GM19438 (cell line): Measurements from ENCODE around the gene WDR6.

Source experiments
- ATAC-seq: cut with Tn5 transposase; IDR thresholded peaks from one replicate; pipeline ENCODE4 v1.9.1; 2021; ENCODE audit warnings: low read depth; ENCODE audit not compliant: unreplicated experiment

Gene WDR6

GRCh38 chr3:49028298-49028672, 21.1 kb downstream of the WDR6 start:
- ATAC-seq, result no peak

DNA sequence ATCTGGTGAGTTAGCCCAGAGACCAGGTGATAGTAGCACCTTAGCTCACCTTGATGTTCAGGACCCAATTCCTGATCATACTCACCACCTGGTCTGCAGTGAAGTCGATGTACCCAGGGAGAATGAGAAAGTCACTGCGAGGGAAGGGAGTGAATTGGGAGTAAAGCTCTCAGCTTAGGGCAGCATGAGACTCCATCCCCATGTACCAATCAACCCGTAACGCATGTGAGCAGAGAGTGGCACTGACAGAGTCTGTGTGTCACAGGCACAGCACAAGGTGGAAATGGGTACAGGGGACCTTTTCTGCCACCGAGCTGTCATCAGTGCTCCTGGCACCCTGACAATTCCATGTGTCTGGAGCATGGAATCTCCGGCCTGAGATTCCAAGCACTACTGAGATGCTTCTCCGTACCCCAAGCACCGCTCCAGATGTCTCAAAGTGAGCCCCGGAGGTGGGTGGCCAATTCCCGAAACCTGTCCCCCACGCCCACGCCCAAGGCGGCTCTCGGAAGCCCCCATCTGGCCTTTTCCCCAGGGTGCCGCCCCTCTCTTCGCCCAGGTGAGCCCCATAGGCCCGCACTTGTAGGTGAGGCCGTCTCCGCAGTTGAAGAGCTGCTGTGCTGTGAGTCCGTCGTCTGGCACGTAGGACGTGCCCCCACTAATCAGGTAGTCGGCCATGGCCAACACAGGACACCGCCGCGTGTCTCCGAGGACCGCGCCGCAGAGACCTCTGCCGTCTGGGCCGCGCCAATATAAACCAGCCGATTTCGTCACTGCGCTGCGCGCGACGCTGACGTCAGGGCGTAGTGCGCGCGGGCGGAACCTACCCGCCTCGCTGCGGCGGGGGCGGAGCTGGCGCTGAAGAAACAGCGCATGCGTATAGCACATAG, 21.7 kb downstream of the WDR6 start, which contains the start of gene IMPDH2:
Gene IMPDH2, minus strand, starts transcription at position 726 of the 890 bp plus-strand sequence. Its CDS starts 48 bp downstream, at position 678.
- peak; percentile 89 for ATAC-seq

DNA sequence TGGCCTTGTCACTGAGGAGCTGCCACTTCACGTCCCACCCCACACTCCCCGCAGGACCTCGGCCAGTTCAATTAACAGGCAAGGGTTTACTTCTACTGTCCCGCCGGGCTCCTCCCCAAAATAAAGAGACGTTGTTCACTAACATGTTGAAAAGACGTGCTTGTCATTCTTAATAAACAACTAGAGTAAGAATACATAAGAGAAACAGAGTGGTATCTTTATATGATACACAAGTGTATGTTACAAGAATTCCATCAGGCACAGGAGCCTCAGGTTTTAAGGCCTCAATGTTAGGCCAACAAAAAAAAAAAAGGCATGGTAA, 22.3 kb downstream of the WDR6 start:
- ATAC-seq, result no peak

- no peak for ATAC-seq
Measured at GRCh38 chr3:49030321-49030720, 23.1 kb downstream of the WDR6 start.

- ATAC-seq, result no peak
Measured at GRCh38 chr3:49032646-49033304, 25.6 kb downstream of the WDR6 start.

GRCh38 chr3:49034650-49035049, 27.5 kb downstream of the WDR6 start:
- no peak for ATAC-seq

DNA sequence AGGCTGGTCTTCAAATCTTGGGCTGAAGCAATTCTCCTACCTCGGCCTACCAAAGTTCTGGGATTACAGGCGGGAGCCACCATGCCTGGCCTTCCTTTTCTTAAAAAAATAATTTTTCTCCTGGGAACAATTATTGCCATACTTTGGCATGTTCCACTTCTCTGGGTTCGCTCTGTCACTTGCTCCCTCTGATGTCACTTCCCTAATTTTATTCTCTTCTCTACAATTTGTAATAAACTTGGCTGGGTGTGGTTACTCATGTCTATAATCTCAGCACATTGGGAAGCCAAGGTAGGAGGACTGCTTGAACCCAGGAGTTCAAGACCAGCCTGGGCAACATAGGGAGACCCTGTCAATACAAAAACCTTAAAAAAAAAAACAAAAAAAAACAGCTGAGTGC, 28.1 kb downstream of the WDR6 start:
- no peak for ATAC-seq

DNA sequence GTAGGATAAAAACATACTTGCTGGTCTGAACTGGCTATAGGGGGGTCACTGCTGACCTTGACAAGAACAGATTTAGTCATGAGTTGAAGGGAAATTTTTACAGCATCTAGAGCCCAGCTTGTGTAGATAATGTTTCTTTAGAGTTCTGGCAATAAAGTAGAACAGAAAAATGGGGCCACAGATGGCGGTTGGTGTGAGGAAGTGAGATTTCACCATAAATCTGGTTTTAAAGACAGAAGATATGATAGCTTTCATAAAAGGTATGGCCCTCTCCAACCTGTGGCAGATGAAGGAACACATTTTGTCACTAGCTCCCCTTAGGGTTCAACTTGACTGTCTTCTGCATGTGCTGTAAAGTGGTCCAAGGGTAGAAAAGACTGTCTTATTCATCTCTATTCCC, 46.4 kb downstream of the WDR6 start:
- no peak for ATAC-seq

- ATAC-seq, result no peak
Measured at GRCh38 chr3:49054344-49054862, 47.2 kb downstream of the WDR6 start.

DNA sequence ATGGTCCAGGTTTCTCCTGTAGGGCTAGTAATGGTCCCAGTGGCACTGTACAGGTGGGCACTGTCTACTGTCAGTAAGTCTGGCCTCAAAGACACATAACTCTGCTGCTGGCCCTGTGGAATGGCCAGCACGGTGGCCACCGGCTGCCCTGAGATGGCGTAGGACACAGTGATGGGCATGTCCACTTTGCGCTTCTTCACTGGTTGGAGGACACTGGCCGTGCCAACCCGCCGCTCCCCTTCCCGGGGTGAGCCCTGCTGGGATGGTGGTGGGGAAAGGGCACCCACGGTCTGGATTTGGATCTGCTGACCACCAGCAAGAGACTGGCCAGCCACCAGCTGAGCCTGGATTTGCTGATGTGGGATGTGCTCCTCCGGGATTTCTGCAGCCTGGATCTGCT, 50.1 kb downstream of the WDR6 start:
- ATAC-seq, result no peak

- ATAC-seq, result no peak
Measured at GRCh38 chr3:49058011-49058410, 50.8 kb downstream of the WDR6 start.
